GM18873 (cell line): ENCODE data around the gene METTL9.
"Not testable (repeated sequence)": the region's sequence is repeated elsewhere in the genome, so short reads cannot be mapped to it uniquely, and the experiment has no call there.

Experiments used
- ATAC-seq: cut with Tn5 transposase; IDR thresholded peaks from one replicate; pipeline ENCODE4 v1.9.1; 2021; ENCODE audit warnings: mild to moderate bottlenecking, moderate library complexity, moderate number of reproducible peaks; ENCODE audit not compliant: unreplicated experiment, low FRiP score

The METTL9 gene

GRCh38 chr16:21608639-21609328, 9.4 kb downstream of the METTL9 start:
- ATAC-seq: no peak

GRCh38 chr16:21610006-21610544, 10.7 kb downstream of the METTL9 start:
- ATAC-seq: no peak

- ATAC-seq: no peak
Measured at GRCh38 chr16:21610766-21611165, 11.4 kb downstream of the METTL9 start.

GRCh38 chr16:21611198-21611555, 11.8 kb downstream of the METTL9 start:
- no peak for ATAC-seq

- ATAC-seq: no peak
Measured at GRCh38 chr16:21611556-21612384, 12.4 kb downstream of the METTL9 start.

- ATAC-seq: no peak
Measured at GRCh38 chr16:21613361-21613760, 14.0 kb downstream of the METTL9 start.

GRCh38 chr16:21613781-21614180, 14.4 kb downstream of the METTL9 start:
- no peak for ATAC-seq

GRCh38 chr16:21614896-21615295, 15.5 kb downstream of the METTL9 start:
- ATAC-seq: no peak

- ATAC-seq: no peak
Measured at GRCh38 chr16:21617607-21618006, 18.2 kb downstream of the METTL9 start.

GRCh38 chr16:21618281-21618680, 18.9 kb downstream of the METTL9 start:
- no peak for ATAC-seq

- no peak for ATAC-seq
Measured at GRCh38 chr16:21619765-21620425, 20.5 kb downstream of the METTL9 start.

- no peak for ATAC-seq
Measured at GRCh38 chr16:21620592-21620991, 21.2 kb downstream of the METTL9 start.

GRCh38 chr16:21622545-21622944, 23.2 kb downstream of the METTL9 start:
- no peak for ATAC-seq

- no peak for ATAC-seq
Measured at GRCh38 chr16:21625026-21625425, 25.6 kb downstream of the METTL9 start.

GRCh38 chr16:21626659-21627277, 27.4 kb downstream of the METTL9 start:
- no peak for ATAC-seq

GRCh38 chr16:21628121-21628726, 28.8 kb downstream of the METTL9 start:
- no peak for ATAC-seq

- no peak for ATAC-seq
Measured at GRCh38 chr16:21628772-21629171, 29.4 kb downstream of the METTL9 start.

- not testable (repeated sequence) for ATAC-seq
Measured at GRCh38 chr16:21629616-21630539, 30.5 kb downstream of the METTL9 start.

- not testable (repeated sequence) for ATAC-seq
Measured at GRCh38 chr16:21630866-21631265, 31.5 kb downstream of the METTL9 start.
